Caco-2 (cell line): ENCODE measurements around the gene AXIN1. TPM values are rescaled to one million over a fixed set of nuclear protein-coding genes. Genes with fewer than 3 reads are reported as not detected.
A peak's percentile ranks its signal among the peaks of the same experiment; 100 is the strongest.

Source experiments
- BruUV-seq: library from RNA; stranded (reverse); fragments of 400-500 nt; replicated peaks from 2 replicates; lab custom pipeline; 2021; lab: Mats Ljungman, UMichigan
- CTCF ChIA-PET: fragments of 300-600 bp; sonication (Branson Sonifier 250); formaldehyde crosslinking; loops from one replicate; lab custom pipeline; 2022; ENCODE audit warnings: antibody characterized with exemption; lab: Charles Lee
- POLR2A ChIA-PET: fragments of 300-600 bp; sonication (Branson Sonifier 250); formaldehyde crosslinking; loops from one replicate; lab custom pipeline; 2022; ENCODE audit warnings: antibody characterized with exemption; lab: Charles Lee
- DNase-seq, 2 experiments: peaks; one replicate each; pipeline versions ENCODE4 v3.0.0 to v3.0.0-alpha.2; 2020 to 2022
- H3K27me3 ChIP-seq: replicated peaks from 2 replicates; pipeline ENCODE4 v1.6.0; 2011; ENCODE audit warnings: low read length; ENCODE audit not compliant: control insufficient read depth, insufficient read depth
- H3K36me3 ChIP-seq: 2 replicates; pipeline ENCODE4 v1.5.1; 2011; ENCODE audit warnings: low read length; ENCODE audit not compliant: control insufficient read depth, insufficient read depth
- H3K4me1 ChIP-seq: fragments of 250-450 bp; sonication (Bioruptor Pico); 2 replicates; pipeline ENCODE4 v1.5.1; 2020; ENCODE audit warnings: mild to moderate bottlenecking
- H3K4me3 ChIP-seq: 2 replicates; pipeline ENCODE4 v1.5.1; 2011; ENCODE audit warnings: low read depth, mild to moderate bottlenecking, control low read depth, low read length
- H3K9me3 ChIP-seq: fragments of 250-450 bp; sonication (Bioruptor Pico); 2 replicates; pipeline ENCODE4 v1.5.1; 2020; ENCODE audit warnings: mild to moderate bottlenecking, moderate library complexity
- H3K27ac Mint-ChIP-seq: one replicate; pipeline ENCODE4 v1.8.0; 2022; ENCODE audit warnings: mixed read lengths; ENCODE audit not compliant: unreplicated experiment
- H3K27me3 Mint-ChIP-seq: one replicate; pipeline ENCODE4 v1.8.0; 2022; ENCODE audit warnings: mixed read lengths; ENCODE audit not compliant: insufficient read depth, unreplicated experiment
- H3K36me3 Mint-ChIP-seq: one replicate; pipeline ENCODE4 v1.8.0; 2022; ENCODE audit warnings: mild to moderate bottlenecking, mixed read lengths; ENCODE audit not compliant: insufficient read depth, unreplicated experiment
- H3K4me1 Mint-ChIP-seq: one replicate; pipeline ENCODE4 v1.8.0; 2022; ENCODE audit warnings: low read depth, mixed read lengths; ENCODE audit not compliant: unreplicated experiment
- H3K4me3 Mint-ChIP-seq: one replicate; pipeline ENCODE4 v1.8.0; 2022; ENCODE audit warnings: mild to moderate bottlenecking, moderate library complexity, mixed read lengths; ENCODE audit not compliant: unreplicated experiment
- H3K9me3 Mint-ChIP-seq: one replicate; pipeline ENCODE4 v1.8.0; 2022; ENCODE audit warnings: mixed read lengths; ENCODE audit not compliant: unreplicated experiment
- CTCF ChIP-seq, 2 experiments: fragments of 200-600 bp in 1 of 2; IDR thresholded peaks; 1 replicate in 1 of 2; 2 replicates in 1 of 2; pipeline versions ENCODE4 v1.5.1 to v1.8.0; 2011 to 2022; ENCODE audit warnings: antibody characterized with exemption in 1 of 2, control low read depth in 1 of 2, inconsistent platforms in 1 of 2, low read depth in 1 of 2, low read length in 1 of 2, mild to moderate bottlenecking in 1 of 2, moderate library complexity in 1 of 2; ENCODE audit not compliant: insufficient read depth in 1 of 2, severe bottlenecking in 1 of 2, unreplicated experiment in 1 of 2
- intact Hi-C: fragments of 100-400 bp; cut with micrococcal nuclease; formaldehyde crosslinking; loops from one replicate; pipeline ENCODE4 v1.10.0; 2022; ENCODE audit not compliant: unreplicated experiment
- total RNA-seq: library from RNA; stranded (reverse); gene quantifications from 2 replicates; pipeline ENCODE4 v1.2.3, GENCODE V29; 2022

AXIN1 gene
- total RNA-seq, 1 experiment from 2014 or later: 34.5 TPM

GRCh38 chr16:381012-381788 lies 28.7 kb upstream of the AXIN1 start:
- CTCF ChIA-PET: interaction anchor here (0.7 to 1.1 kb wide), 3 partner anchors 17 to 28 kb away, joined by 3 to 7 read pairs (median 3); partner anchors contain the start of gene AXIN1
- BruUV-seq: no TSS peak
- H3K27me3 Mint-ChIP-seq: no peaks in the 10 kb centered on the region
- no peak overlapping the region for H3K27ac Mint-ChIP-seq
- Histone ChIP-seq H3K9me3 (no peaks in the 10 kb centered on the region), H3K4me1 (no peaks in the 10 kb centered on the region), H3K27me3 (no peaks in the 10 kb centered on the region), H3K4me3 (peak overlapping the region; percentile 76), H3K36me3 (no peaks in the 10 kb centered on the region; the same call in 1 of the 2 replicates)
- no peaks in the 10 kb centered on the region for H3K4me1 Mint-ChIP-seq
- H3K9me3 Mint-ChIP-seq: no peaks in the 10 kb centered on the region
- peaks cover 16% of the 10 kb centered on the region for H3K36me3 Mint-ChIP-seq
- DNase-seq: peak; percentile 44 to 54
- intact Hi-C loops: no loop called here
- POLR2A ChIA-PET: no interaction called here
- H3K4me3 Mint-ChIP-seq: peak overlapping the region; percentile 71
- TF ChIP-seq CTCF (IDR thresholded peaks at IDR 0.05; ENCODE audit: insufficient read depth in 1 of 2, low read depth in 1 of 2, low read length in 1 of 2, severe bottlenecking in 1 of 2, unreplicated experiment in 1 of 2): no peak

- Mint-ChIP-seq H3K27ac (no peak overlapping the region), H3K27me3 (no peaks in the 10 kb centered on the region), H3K4me3 (peak overlapping the region; percentile 71), H3K9me3 (no peaks in the 10 kb centered on the region), H3K4me1 (no peaks in the 10 kb centered on the region), H3K36me3 (peaks cover 20% of the 10 kb centered on the region)
- POLR2A ChIA-PET: no interaction called here
- CTCF ChIA-PET: interaction anchor here (0.9 to 1.1 kb wide), 2 partner anchors 17 to 28 kb away, joined by 3 read pairs; partner anchors contain the start of gene AXIN1
- DNase-seq: no peak
- no peak for TF ChIP-seq CTCF (IDR thresholded peaks at IDR 0.05; ENCODE audit: insufficient read depth in 1 of 2, low read depth in 1 of 2, low read length in 1 of 2, severe bottlenecking in 1 of 2, unreplicated experiment in 1 of 2)
- Histone ChIP-seq H3K36me3 (no peaks in the 10 kb centered on the region; the same call in 1 of the 2 replicates), H3K4me3 (peak overlapping the region; percentile 76), H3K4me1 (no peaks in the 10 kb centered on the region), H3K27me3 (no peaks in the 10 kb centered on the region), H3K9me3 (no peaks in the 10 kb centered on the region)
- intact Hi-C loops: no loop called here
- no TSS peak for BruUV-seq
Observed at GRCh38 chr16:380762-381011, 28.2 kb upstream of the AXIN1 start.

GRCh38 chr16:379961-380761 lies 27.6 kb upstream of the AXIN1 start:
- POLR2A ChIA-PET: no interaction called here
- BruUV-seq: TSS peak; percentile 60
- TF ChIP-seq CTCF (IDR thresholded peaks at IDR 0.05; ENCODE audit: insufficient read depth in 1 of 2, low read depth in 1 of 2, low read length in 1 of 2, severe bottlenecking in 1 of 2, unreplicated experiment in 1 of 2): no peak
- CTCF ChIA-PET: interaction anchor here (1.1 kb wide), 1 partner anchor 18 kb away, joined by 3 read pairs; no protein-coding TSS in a partner anchor
- H3K4me3 Mint-ChIP-seq: peak overlapping the region; percentile 71
- H3K27me3 ChIP-seq: no peaks in the 10 kb centered on the region
- H3K4me3 ChIP-seq: peak overlapping the region; percentile 76
- H3K4me1 Mint-ChIP-seq: no peaks in the 10 kb centered on the region
- H3K27me3 Mint-ChIP-seq: no peaks in the 10 kb centered on the region
- no peaks in the 10 kb centered on the region for H3K4me1 ChIP-seq
- peaks cover 20% of the 10 kb centered on the region for H3K36me3 Mint-ChIP-seq
- no peak overlapping the region for H3K27ac Mint-ChIP-seq
- intact Hi-C loops: no loop called here
- H3K9me3 ChIP-seq: no peaks in the 10 kb centered on the region
- no peaks in the 10 kb centered on the region for H3K9me3 Mint-ChIP-seq
- H3K36me3 ChIP-seq: no peaks in the 10 kb centered on the region; the same call in 1 of the 2 replicates
- peak in 1 of 2 experiments; percentile 26 for DNase-seq
